GM12892 (cell line): ENCODE measurements around the gene ZSCAN1.
"Not testable (repeated sequence)": the region's sequence is repeated elsewhere in the genome, so short reads cannot be mapped to it uniquely, and the experiment has no call there.

Experiments used
- POLR2A ChIP-seq: IDR thresholded peaks from 2 replicates; pipeline ENCODE4 v1.6.1; 2011; ENCODE audit warnings: low read depth, low read length, control low read depth
- POLR2AphosphoS5 ChIP-seq: IDR thresholded peaks from 2 replicates; pipeline ENCODE4 v1.6.1; 2011; ENCODE audit warnings: low read depth, low read length, control low read depth
- TAF1 ChIP-seq: IDR thresholded peaks from 2 replicates; pipeline ENCODE4 v1.6.1; 2011; ENCODE audit warnings: low read depth, mild to moderate bottlenecking, control low read depth, low read length, borderline replicate concordance

DNA sequence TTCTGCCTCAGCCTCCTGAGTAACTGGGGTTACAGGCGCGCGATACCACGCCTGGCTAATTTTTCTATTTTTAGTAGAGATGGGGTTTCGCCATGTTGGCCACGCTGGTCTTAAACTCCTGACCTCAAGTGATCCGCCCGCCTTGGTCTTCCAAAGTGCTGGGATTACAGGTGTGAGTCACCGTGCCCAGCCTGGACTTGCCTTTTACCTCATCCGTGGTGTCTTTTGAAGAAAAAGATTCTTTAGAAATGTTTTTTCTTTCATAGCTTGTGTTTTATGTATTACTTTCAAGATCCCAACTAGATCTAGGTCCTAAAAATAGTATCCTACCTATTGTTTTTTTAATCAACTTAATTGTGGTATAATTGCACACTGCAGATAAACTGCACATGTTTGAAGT is 24.9 kb upstream of the ZSCAN1 start:
- not testable (repeated sequence) for TF ChIP-seq POLR2A, POLR2AphosphoS5, TAF1
